Mucosa of rectum (tissue), 2 donors: ENCODE results near the gene KLF13.

Experiments used
- H3K27ac ChIP-seq, 2 donors: one replicate each; pipeline ENCODE4 v1.7.0; 2013; ENCODE audit warnings: inconsistent platforms in 2 of 2, low read depth in 2 of 2, low read length in 2 of 2
- H3K27me3 ChIP-seq, 2 donors: one replicate each; pipeline ENCODE4 v1.7.0; 2013; ENCODE audit warnings: low read length in 2 of 2; ENCODE audit not compliant: control insufficient read depth in 2 of 2, insufficient read depth in 2 of 2
- H3K36me3 ChIP-seq, 2 donors: one replicate each; pipeline ENCODE4 v1.7.0; 2013; ENCODE audit warnings: low read length in 2 of 2; ENCODE audit not compliant: control insufficient read depth in 2 of 2, insufficient read depth in 2 of 2
- H3K4me1 ChIP-seq, 2 donors: one replicate each; pipeline ENCODE4 v1.7.0; 2013; ENCODE audit warnings: low read length in 2 of 2, mild to moderate bottlenecking in 1 of 2; ENCODE audit not compliant: control insufficient read depth in 2 of 2, insufficient read depth in 2 of 2
- H3K4me3 ChIP-seq, 2 donors: one replicate each; pipeline ENCODE4 v1.7.0; 2013; ENCODE audit warnings: low read length in 2 of 2
- H3K9ac ChIP-seq, 2 donors: one replicate each; pipeline ENCODE4 v1.7.0; 2013; ENCODE audit warnings: low read length in 2 of 2, low read depth in 1 of 2, mild to moderate bottlenecking in 1 of 2
- H3K9me3 ChIP-seq, 2 donors: one replicate each; pipeline ENCODE4 v1.7.0; 2013; ENCODE audit warnings: low read length in 2 of 2; ENCODE audit not compliant: control insufficient read depth in 2 of 2
- donor health status: healthy.
- donor health status: Normal muscosa, but diverticular disease.

KLF13 gene

GRCh38 chr15:31408724-31409123, 82.1 kb downstream of the KLF13 start:
- H3K4me1 ChIP-seq, result peaks cover 0 to 6% of the 10 kb centered on the region in 2 donors
- no peaks in the 10 kb centered on the region for H3K36me3 ChIP-seq
- no peak overlapping the region for H3K27ac ChIP-seq
- H3K9ac ChIP-seq, result no peak overlapping the region
- H3K27me3 ChIP-seq, result no peaks in the 10 kb centered on the region
- no peak overlapping the region for H3K4me3 ChIP-seq
- no peaks in the 10 kb centered on the region for H3K9me3 ChIP-seq

GRCh38 chr15:31409171-31409570, 82.5 kb downstream of the KLF13 start:
- no peak overlapping the region for H3K4me3 ChIP-seq
- no peak overlapping the region for H3K9ac ChIP-seq
- H3K27ac ChIP-seq, result no peak overlapping the region
- no peaks in the 10 kb centered on the region for H3K9me3 ChIP-seq
- no peaks in the 10 kb centered on the region for H3K36me3 ChIP-seq
- H3K27me3 ChIP-seq, result no peaks in the 10 kb centered on the region
- H3K4me1 ChIP-seq, result peaks cover 0 to 6% of the 10 kb centered on the region in 2 donors

GRCh38 chr15:31412824-31413223, 86.2 kb downstream of the KLF13 start:
- H3K27me3 ChIP-seq, result no peaks in the 10 kb centered on the region
- no peak overlapping the region for H3K4me3 ChIP-seq
- H3K36me3 ChIP-seq, result no peaks in the 10 kb centered on the region
- H3K4me1 ChIP-seq, result no peaks in the 10 kb centered on the region
- H3K27ac ChIP-seq, result no peak overlapping the region
- no peak overlapping the region for H3K9ac ChIP-seq
- H3K9me3 ChIP-seq, result no peaks in the 10 kb centered on the region

- no peak overlapping the region for H3K9ac ChIP-seq
- H3K27ac ChIP-seq, result no peak overlapping the region
- H3K36me3 ChIP-seq, result no peaks in the 10 kb centered on the region
- H3K9me3 ChIP-seq, result no peaks in the 10 kb centered on the region
- no peak overlapping the region for H3K4me3 ChIP-seq
- no peaks in the 10 kb centered on the region for H3K27me3 ChIP-seq
- H3K4me1 ChIP-seq, result no peaks in the 10 kb centered on the region
Measured at GRCh38 chr15:31415201-31415600, 88.6 kb downstream of the KLF13 start.

- H3K9me3 ChIP-seq, result no peaks in the 10 kb centered on the region
- no peaks in the 10 kb centered on the region for H3K4me1 ChIP-seq
- H3K36me3 ChIP-seq, result no peaks in the 10 kb centered on the region
Measured at GRCh38 chr15:31419820-31420219, 93.2 kb downstream of the KLF13 start.

GRCh38 chr15:31427411-31427810, 100.8 kb downstream of the KLF13 start:
- Histone ChIP-seq H3K36me3 (no peaks in the 10 kb centered on the region), H3K9ac (no peak overlapping the region)

More at GRCh38 chr15:31419820-31420219, 93.2 kb downstream of the KLF13 start:
- H3K4me3 ChIP-seq, result no peak overlapping the region
- H3K9ac ChIP-seq, result no peak overlapping the region
- H3K27ac ChIP-seq, result no peak overlapping the region
- no peaks in the 10 kb centered on the region for H3K27me3 ChIP-seq

More at GRCh38 chr15:31427411-31427810, 100.8 kb downstream of the KLF13 start:
- H3K9me3 ChIP-seq, result no peaks in the 10 kb centered on the region
- no peak overlapping the region for H3K4me3 ChIP-seq
- H3K4me1 ChIP-seq, result no peaks in the 10 kb centered on the region
- no peaks in the 10 kb centered on the region for H3K27me3 ChIP-seq
- no peak overlapping the region for H3K27ac ChIP-seq
